HL-60 (cell line): ENCODE results near the gene COX14.

Source experiments
- DNase-seq, 2 experiments: peaks; one replicate each; pipeline ENCODE4 v3.0.0-alpha.2; 2010 to 2020; ENCODE audit warnings: low read depth in 1 of 2, low spot score in 1 of 2
- H3K27ac ChIP-seq: fragments of 250-450 bp; sonication (Bioruptor Pico); replicated peaks from 2 replicates; pipeline ENCODE4 v1.5.1; 2020; ENCODE audit warnings: mild to moderate bottlenecking, moderate library complexity
- H3K27me3 ChIP-seq: fragments of 250-450 bp; sonication (Bioruptor Pico); 2 replicates; pipeline ENCODE4 v1.5.1; 2021; ENCODE audit warnings: mild to moderate bottlenecking, moderate library complexity; ENCODE audit not compliant: insufficient read depth, poor library complexity, severe bottlenecking
- H3K4me3 ChIP-seq: replicated peaks from 2 replicates; pipeline ENCODE4 v1.5.1; 2011; ENCODE audit warnings: mild to moderate bottlenecking, control low read depth, low read length; ENCODE audit not compliant: insufficient read depth
- GABPA ChIP-seq: IDR thresholded peaks from 2 replicates; pipeline ENCODE4 v1.6.1; 2012; ENCODE audit warnings: low read depth
- POLR2AphosphoS5 ChIP-seq: IDR thresholded peaks from 2 replicates; pipeline ENCODE4 v1.6.1; 2012; ENCODE audit warnings: low read depth
- REST ChIP-seq: IDR thresholded peaks from 2 replicates; pipeline ENCODE4 v1.6.1; 2012; ENCODE audit warnings: low read depth; ENCODE audit not compliant: insufficient replicate concordance
- SPI1 ChIP-seq: IDR thresholded peaks from 2 replicates; pipeline ENCODE4 v1.6.1; 2012; ENCODE audit warnings: low read depth, mild to moderate bottlenecking, borderline replicate concordance
- TF ChIP-seq, protein P1 (sequence below): IDR thresholded peaks from one replicate; pipeline ENCODE4 v1.5.1; 2011; ENCODE audit warnings: low read length, control low read depth, inconsistent platforms; ENCODE audit not compliant: insufficient read depth

COX14 gene

GRCh38 chr12:50074936-50075807 lies 36.9 kb upstream of the COX14 start:
- TF ChIP-seq GABPA, result no peak
- TF ChIP-seq, protein P1, sequence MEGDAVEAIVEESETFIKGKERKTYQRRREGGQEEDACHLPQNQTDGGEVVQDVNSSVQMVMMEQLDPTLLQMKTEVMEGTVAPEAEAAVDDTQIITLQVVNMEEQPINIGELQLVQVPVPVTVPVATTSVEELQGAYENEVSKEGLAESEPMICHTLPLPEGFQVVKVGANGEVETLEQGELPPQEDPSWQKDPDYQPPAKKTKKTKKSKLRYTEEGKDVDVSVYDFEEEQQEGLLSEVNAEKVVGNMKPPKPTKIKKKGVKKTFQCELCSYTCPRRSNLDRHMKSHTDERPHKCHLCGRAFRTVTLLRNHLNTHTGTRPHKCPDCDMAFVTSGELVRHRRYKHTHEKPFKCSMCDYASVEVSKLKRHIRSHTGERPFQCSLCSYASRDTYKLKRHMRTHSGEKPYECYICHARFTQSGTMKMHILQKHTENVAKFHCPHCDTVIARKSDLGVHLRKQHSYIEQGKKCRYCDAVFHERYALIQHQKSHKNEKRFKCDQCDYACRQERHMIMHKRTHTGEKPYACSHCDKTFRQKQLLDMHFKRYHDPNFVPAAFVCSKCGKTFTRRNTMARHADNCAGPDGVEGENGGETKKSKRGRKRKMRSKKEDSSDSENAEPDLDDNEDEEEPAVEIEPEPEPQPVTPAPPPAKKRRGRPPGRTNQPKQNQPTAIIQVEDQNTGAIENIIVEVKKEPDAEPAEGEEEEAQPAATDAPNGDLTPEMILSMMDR, result peak; percentile 91
- TF ChIP-seq SPI1, result no peak

GRCh38 chr12:50075808-50076170 lies 36.2 kb upstream of the COX14 start:
- TF ChIP-seq, protein P1, result no peak
- TF ChIP-seq REST, result no peak
- no peak for TF ChIP-seq GABPA
- TF ChIP-seq SPI1, result no peak
- TF ChIP-seq POLR2AphosphoS5, result no peak
- Histone ChIP-seq H3K4me3 (no peak overlapping the region), H3K27ac (no peak overlapping the region), H3K27me3 (no peaks in the 10 kb centered on the region)
- DNase-seq, result no peak

More at GRCh38 chr12:50074936-50075807, 36.9 kb upstream of the COX14 start:
- Histone ChIP-seq H3K4me3 (no peak overlapping the region), H3K27me3 (no peaks in the 10 kb centered on the region), H3K27ac (no peak overlapping the region)
- peak in 1 of 2 experiments; percentile 78 for DNase-seq

DNA sequence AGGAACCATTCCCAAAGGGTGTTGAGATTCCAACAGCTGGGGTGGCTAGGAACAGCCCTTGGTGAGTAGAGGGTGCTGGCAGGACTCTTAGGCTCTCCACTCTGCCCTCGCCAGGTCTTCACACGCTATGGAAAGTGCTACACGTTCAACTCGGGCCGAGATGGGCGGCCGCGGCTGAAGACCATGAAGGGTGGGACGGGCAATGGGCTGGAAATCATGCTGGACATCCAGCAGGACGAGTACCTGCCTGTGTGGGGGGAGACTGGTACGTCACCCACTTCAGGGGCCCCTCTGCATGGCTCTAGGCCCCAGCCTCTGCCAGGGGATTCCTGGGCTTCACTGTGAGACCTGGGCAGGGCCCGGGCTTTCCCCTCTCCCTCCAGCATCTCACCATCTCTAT lies 34.9 kb upstream of the COX14 start:
- Histone ChIP-seq H3K4me3 (no peak overlapping the region), H3K27ac (no peak overlapping the region), H3K27me3 (no peaks in the 10 kb centered on the region)
- TF ChIP-seq, protein P1, result no peak
- TF ChIP-seq POLR2AphosphoS5, result no peak
- no peak for TF ChIP-seq SPI1
- TF ChIP-seq REST, result no peak
- no peak for TF ChIP-seq GABPA
- no peak for DNase-seq

DNA sequence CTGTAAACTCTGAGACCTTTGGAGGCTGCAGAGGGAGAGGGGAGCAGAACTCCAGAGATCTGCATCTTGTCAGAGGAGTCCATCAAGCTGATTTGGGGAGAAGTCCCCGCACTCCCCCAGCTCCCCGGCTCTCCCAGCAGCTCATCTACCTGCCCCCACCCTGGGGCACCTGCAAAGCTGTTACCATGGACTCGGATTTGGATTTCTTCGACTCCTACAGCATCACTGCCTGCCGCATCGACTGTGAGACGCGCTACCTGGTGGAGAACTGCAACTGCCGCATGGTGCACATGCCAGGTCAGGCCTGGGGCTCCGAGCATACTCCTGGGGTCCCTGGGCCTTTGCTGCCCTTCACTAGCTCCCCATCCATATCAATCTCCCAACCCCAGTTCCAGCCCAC lies 33.8 kb upstream of the COX14 start:
- TF ChIP-seq GABPA, result no peak
- no peak for TF ChIP-seq POLR2AphosphoS5
- TF ChIP-seq, protein P1, result no peak
- no peak for TF ChIP-seq SPI1
- no peak for TF ChIP-seq REST
- no peaks in the 10 kb centered on the region for H3K27me3 ChIP-seq
- H3K4me3 ChIP-seq, result no peak overlapping the region
- H3K27ac ChIP-seq, result no peak overlapping the region
- DNase-seq, result no peak
